ENCODE measurements around the gene ZNF662.

DNA sequence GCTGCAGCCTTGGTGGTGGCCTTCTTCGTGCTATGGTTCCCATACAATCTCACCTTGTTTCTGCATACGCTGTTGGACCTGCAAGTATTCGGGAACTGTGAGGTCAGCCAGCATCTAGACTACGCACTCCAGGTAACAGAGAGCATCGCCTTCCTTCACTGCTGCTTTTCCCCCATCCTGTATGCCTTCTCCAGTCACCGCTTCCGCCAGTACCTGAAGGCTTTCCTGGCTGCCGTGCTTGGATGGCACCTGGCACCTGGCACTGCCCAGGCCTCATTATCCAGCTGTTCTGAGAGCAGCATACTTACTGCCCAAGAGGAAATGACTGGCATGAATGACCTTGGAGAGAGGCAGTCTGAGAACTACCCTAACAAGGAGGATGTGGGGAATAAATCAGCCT, 40.7 kb upstream of the ZNF662 start:
- TF ChIP-seq, protein P1, sequence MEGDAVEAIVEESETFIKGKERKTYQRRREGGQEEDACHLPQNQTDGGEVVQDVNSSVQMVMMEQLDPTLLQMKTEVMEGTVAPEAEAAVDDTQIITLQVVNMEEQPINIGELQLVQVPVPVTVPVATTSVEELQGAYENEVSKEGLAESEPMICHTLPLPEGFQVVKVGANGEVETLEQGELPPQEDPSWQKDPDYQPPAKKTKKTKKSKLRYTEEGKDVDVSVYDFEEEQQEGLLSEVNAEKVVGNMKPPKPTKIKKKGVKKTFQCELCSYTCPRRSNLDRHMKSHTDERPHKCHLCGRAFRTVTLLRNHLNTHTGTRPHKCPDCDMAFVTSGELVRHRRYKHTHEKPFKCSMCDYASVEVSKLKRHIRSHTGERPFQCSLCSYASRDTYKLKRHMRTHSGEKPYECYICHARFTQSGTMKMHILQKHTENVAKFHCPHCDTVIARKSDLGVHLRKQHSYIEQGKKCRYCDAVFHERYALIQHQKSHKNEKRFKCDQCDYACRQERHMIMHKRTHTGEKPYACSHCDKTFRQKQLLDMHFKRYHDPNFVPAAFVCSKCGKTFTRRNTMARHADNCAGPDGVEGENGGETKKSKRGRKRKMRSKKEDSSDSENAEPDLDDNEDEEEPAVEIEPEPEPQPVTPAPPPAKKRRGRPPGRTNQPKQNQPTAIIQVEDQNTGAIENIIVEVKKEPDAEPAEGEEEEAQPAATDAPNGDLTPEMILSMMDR (conservative IDR thresholded peaks at IDR 0.05; ENCODE audit: low read length), result no peak
- TF ChIP-seq EZH2phosphoT487 (IDR thresholded peaks at IDR 0.05; ENCODE audit: borderline replicate concordance, low read depth, low read length), result no peak

Measured in OCI-LY7 (cell line).